ENCODE results near the gene ILKAP. TPM values are rescaled to one million over a fixed set of nuclear protein-coding genes. Genes with fewer than 3 reads are reported as not detected.

ILKAP gene
- polyA plus RNA-seq, 1 donor from 2014 or later = 78.5 TPM

DNA sequence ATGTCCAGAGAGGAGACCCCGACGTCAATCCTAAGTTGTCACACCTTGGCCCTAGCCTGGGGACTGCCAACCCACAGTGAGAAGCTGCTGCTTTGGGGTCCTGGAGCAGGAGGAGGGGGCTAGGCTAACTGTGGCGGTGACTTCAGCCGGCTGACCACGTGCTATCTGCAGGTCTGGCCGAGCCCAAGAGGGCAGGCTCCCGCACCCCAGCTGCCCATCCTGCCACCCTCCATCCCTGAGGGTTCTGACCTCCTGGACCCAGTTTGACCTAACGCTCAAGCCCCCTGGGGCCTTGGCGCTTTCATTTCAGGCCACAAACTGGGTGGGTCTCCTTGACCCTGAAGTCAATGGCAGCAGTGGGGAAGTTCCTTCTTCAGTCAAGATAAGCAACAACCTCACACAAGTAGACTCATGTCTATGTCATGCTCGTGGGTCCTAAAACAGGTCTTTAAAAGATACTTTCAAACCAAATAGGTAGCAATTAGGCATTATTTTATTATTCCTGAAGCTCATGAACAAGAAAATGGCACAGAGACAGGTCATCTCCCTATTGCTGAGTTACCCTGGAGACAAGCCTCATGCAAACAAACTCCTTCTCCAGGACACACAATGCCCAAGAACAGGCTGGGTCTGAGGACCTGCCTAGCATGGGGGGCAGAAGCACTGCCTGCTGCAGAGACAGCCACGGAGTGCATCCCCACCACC is 34.1 kb upstream of the ILKAP start:
- Histone ChIP-seq H3F3A (ENCODE audit: insufficient read depth, low read length, poor library complexity, severe bottlenecking) (no peaks in the 10 kb centered on the region), H3K36me3 (ENCODE audit: insufficient read depth, low read length) (no peaks in the 10 kb centered on the region), H3K4me2 (ENCODE audit: low read length) (no peak overlapping the region), H3K79me2 (replicated peaks; ENCODE audit: insufficient read depth, low read length) (peaks cover 7% of the 10 kb centered on the region), H3K9ac (ENCODE audit: low read length) (no peak overlapping the region), H3K9me3 (ENCODE audit: low read length) (no peaks in the 10 kb centered on the region), H4K20me1 (ENCODE audit: insufficient read depth) (no peaks in the 10 kb centered on the region), H2AFZ (ENCODE audit: low read depth, low read length) (no peak overlapping the region), H3K9me2 (ENCODE audit: insufficient read depth, low read length) (no peaks in the 10 kb centered on the region), H3K27ac (ENCODE audit: low read length) (no peak overlapping the region), H3K27me3 (ENCODE audit: insufficient read depth, low read depth, low read length) (no peaks in the 10 kb centered on the region), H3K4me3 (ENCODE audit: low read length) (peak overlapping the region; percentile 71)
- TF ChIP-seq RAD21 (conservative IDR thresholded peaks at IDR 0.05) (no peak), TAF1 (IDR thresholded peaks at IDR 0.05; ENCODE audit: low read depth) (no peak), POLR2AphosphoS5 (IDR thresholded peaks at IDR 0.05) (no peak), EZH2 (IDR thresholded peaks at IDR 0.05; ENCODE audit: borderline replicate concordance, insufficient read depth, low read length, poor library complexity, severe bottlenecking) (no peak), EP300 (conservative IDR thresholded peaks at IDR 0.05; ENCODE audit: poor library complexity, severe bottlenecking) (no peak), REST (IDR thresholded peaks at IDR 0.05; ENCODE audit: borderline replicate concordance) (no peak), CTCF (IDR thresholded peaks at IDR 0.05; ENCODE audit: poor library complexity, severe bottlenecking) (no peak), MXI1 (conservative IDR thresholded peaks at IDR 0.05; ENCODE audit: poor library complexity, severe bottlenecking) (no peak), SMC3 (conservative IDR thresholded peaks at IDR 0.05; ENCODE audit: poor library complexity) (no peak)

- no peaks in the 10 kb centered on the region for H3K9me3 ChIP-seq (ENCODE audit: low read length)
- peaks cover 7% of the 10 kb centered on the region for H3K79me2 ChIP-seq (replicated peaks; ENCODE audit: insufficient read depth, low read length)
- TF ChIP-seq CTCF (IDR thresholded peaks at IDR 0.05; ENCODE audit: poor library complexity, severe bottlenecking) (no peak), TAF1 (IDR thresholded peaks at IDR 0.05; ENCODE audit: low read depth) (no peak), EZH2 (IDR thresholded peaks at IDR 0.05; ENCODE audit: borderline replicate concordance, insufficient read depth, low read length, poor library complexity, severe bottlenecking) (no peak), MXI1 (conservative IDR thresholded peaks at IDR 0.05; ENCODE audit: poor library complexity, severe bottlenecking) (no peak), EP300 (conservative IDR thresholded peaks at IDR 0.05; ENCODE audit: poor library complexity, severe bottlenecking) (no peak), POLR2AphosphoS5 (IDR thresholded peaks at IDR 0.05) (no peak)
- no peak overlapping the region for H3K4me3 ChIP-seq (ENCODE audit: low read length)
- H2AFZ ChIP-seq (ENCODE audit: low read depth, low read length) = no peak overlapping the region
- no peak overlapping the region for H3K4me2 ChIP-seq (ENCODE audit: low read length)
- no peaks in the 10 kb centered on the region for H3F3A ChIP-seq (ENCODE audit: insufficient read depth, low read length, poor library complexity, severe bottlenecking)
- H3K27ac ChIP-seq (ENCODE audit: low read length) = no peak overlapping the region
- H3K9me2 ChIP-seq (ENCODE audit: insufficient read depth, low read length) = no peaks in the 10 kb centered on the region
- no peaks in the 10 kb centered on the region for H4K20me1 ChIP-seq (ENCODE audit: insufficient read depth)
- no peaks in the 10 kb centered on the region for H3K36me3 ChIP-seq (ENCODE audit: insufficient read depth, low read length)
- no peak overlapping the region for H3K9ac ChIP-seq (ENCODE audit: low read length)
- peaks cover 2% of the 10 kb centered on the region for H3K27me3 ChIP-seq (ENCODE audit: insufficient read depth, low read depth, low read length)
Measured at GRCh38 chr2:238236571-238236970, 33.1 kb upstream of the ILKAP start.
